DMS53 treated with DMSO at 0.1 percent for 48 hours (cell line): ENCODE results near the gene ZNF574.
"Not testable (repeated sequence)": the region's sequence is repeated elsewhere in the genome, so short reads cannot be mapped to it uniquely, and the experiment has no call there.

ENCODE experiments used
- DNase-seq: peaks from one replicate; lab custom pipeline; 2025; ENCODE audit not compliant: unreplicated experiment; lab: John Stamatoyannopoulos, UW

ZNF574 gene

DNA sequence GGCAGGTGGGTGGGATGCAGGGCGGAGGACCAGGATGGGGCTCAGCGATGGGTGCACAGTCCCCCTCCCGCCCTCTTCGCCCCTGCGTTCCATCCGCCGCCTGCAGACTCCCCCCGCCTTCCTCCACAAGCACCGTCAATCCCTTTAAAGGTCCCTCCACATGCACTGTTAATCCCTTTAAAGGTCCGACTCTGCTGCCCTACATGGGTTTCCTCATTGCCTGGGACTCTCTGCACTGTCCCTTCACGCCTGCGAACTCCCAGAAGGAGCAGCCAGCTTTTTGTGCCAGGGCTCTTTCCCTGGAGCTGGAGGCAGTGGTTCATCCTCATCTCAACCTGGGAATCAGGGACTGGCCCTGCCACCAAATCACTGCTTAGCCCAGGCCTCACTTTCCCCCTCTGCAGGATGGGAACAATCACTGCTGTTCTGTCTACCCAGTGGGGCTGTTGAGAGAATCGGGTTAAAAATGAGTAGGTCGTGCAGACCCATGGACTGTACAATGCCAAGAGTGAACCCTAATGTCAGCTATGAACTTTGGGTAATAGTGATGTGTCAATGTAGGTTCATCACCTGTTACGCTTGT lies 20.4 kb downstream of the ZNF574 start:
- no peak for DNase-seq

DNA sequence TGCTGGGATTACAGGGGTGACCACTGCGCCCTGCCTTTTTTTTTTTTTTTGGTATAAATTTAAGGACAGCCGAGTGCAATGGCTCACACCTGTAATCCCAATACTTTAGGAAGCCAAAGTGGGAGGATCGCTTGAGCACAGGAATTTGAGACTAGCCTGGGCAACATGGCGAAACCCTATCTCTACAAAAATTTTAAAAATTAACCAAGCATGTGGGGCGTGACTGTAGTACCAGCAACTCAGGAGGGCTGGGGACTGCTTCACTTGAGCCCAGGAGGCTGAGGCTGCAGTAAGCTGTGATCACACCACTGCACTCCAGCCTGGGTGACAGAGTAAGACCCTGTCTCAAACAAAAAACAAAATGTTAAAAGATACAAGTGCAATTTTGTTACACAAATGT lies 21.5 kb downstream of the ZNF574 start:
- no peak for DNase-seq

DNA sequence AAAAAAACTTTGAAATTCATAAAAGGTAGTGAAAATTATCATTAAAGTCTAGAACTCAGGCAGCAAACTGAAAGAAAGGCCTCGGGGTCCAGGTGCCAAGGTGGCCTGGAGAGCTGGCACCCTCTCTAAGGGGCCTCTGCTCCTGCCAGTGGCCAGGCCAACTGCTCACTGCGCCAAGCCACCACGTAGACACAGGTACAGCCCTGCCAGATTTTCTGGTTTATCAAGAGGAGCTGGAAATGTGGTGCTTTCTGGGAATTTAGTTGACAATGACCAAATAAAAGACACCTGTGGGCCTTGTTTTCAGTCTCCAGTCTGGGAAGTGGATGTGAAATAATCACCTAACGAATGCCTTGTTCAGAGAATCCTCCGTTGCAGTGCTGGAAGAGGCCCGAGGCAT lies 22.8 kb downstream of the ZNF574 start:
- DNase-seq = no peak

DNA sequence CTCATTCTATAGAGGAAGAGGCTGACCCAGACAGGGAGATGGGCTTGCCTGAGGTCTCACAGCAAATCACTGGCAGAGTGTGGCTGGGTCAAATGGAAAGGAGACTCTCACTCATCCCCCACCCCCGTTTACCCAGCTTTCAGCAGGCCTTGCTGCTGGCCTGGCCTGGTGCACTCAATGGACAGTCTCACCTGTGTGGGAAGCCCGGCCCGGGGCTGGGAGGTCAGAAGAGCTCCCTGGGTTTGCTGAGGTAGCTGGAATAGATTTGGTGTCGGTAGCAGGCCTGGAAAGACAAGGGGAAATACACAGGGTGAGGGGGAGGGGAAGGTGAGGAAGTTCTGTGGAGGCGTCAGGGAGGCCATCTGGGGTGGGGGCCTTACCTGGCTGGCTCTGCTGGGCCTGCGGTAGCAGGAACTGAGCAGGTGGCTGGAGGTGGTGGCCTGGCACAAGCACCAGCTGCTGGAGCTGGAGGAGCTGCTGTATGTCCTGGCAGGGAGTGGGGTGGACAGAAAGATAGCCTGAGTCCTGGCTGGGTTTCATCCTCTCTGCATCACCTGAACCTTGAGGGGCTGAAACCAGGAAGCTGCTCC lies 23.5 kb downstream of the ZNF574 start:
- DNase-seq = no peak

DNA sequence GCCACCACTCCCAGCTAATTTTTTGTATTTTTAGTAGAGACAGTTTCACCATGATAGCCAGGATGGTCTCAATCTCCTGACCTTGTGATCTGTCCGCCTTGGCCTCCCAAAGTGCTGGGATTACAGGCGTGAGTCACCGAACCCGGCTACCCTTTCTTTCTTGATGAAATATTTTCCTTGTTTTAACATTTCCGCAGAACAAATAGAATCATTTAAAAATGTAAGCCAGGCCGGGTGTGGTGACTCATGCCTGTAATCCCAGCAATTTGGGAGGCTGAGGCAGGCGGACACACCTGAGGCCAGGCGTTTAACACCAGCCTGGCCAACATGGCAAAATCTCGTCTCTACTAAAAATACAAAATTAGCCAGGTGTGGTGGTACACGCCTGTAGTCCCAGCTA lies 24.3 kb downstream of the ZNF574 start:
- DNase-seq = not testable (repeated sequence)

DNA sequence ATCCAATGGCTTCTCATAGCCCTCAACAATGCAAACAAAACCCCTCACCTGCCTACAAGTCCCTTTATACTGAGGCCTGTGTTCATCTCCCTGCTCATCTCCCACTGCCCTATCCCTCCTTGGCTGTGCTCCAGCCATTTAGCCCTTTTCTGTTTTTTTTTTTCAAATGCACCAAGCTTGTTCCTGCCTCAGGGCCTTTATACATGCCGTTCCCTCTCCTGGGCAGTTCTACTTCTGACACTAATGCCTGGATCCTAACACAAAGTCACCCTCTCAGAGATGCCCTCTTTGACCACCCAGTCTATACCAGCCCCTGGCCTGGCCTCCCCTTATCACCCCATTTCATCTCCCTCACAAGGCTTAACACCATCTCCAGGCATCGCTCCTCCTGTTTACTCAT lies 26.9 kb downstream of the ZNF574 start:
- DNase-seq = no peak

DNA sequence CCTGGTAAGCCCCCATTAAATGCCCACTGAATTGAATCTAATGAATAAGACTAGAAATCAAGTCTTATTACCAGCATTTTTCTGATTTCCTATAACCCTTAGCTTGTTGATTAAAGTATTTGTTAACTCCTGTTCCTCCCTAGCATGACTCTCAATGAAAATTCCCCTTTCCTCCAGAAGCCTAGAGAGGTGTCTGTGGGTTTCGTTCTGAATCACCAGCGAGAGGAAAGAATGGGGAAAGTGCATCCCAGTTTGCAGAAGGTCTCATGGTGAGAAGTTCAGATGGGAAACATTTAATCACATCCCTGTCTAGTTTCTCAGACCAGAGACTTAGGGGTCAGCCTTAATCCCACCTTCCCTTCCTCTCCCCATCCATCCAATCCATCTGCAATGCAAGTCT lies 29.4 kb downstream of the ZNF574 start:
- DNase-seq = no peak

DNA sequence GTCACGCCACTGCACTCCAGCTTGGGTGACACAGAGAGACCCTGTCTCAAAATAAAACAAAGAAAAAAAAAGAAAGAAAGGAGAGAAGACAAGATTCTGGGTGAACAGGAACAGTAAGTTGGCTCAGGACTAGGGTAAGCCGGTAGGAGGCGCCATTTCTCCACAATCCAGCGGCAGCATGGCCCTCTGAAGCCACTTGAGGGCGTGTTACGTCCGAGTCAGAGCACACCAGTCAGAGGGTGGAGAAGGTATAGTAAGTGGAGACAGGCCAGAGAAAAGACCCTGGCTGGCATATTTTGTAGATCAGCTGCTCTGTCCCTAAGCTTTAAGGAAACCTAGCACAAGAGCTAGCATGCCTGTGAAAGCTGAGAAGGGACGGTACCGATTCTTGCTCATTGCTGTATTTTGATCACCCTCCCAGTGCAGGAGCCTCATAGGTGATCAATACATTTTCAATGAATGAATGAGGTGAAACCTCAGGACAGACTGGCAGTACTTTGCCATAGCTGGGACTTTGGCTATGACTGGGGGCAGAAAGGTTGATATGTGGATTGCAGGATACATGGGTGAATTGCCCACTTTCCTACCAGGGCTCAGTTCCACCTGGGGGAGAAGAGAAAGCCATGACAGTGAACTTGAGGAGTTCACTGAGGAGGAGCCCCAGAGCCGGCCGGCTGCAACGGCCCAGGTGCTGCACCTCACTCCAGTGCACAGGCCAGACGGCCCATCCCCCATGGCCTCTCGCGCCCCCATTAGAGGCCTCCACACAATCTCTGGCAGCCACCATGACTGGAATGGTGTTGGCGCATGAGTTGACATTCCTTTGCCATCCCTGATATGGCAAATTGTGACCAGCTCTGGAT lies 32.8 kb downstream of the ZNF574 start:
- peak; percentile 75 for DNase-seq

DNA sequence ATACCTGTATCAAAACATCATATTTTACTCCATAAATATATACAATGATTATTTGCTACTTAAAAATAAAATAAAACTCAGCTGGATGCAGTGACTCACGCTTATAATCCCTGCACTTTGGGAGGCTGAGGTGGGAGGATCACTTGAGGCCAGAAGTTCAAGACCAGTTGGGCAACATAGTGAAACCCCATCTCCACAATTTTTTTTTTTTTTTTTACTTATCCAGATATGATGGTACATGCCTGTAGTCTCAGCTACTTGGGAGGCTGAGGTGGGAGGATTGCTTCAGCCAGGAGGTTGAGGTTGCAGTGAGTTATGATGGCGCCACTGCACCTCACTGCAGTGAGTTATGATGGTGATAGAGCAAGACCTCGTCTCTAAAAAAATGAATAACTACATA lies 33.9 kb downstream of the ZNF574 start:
- no peak for DNase-seq

DNA sequence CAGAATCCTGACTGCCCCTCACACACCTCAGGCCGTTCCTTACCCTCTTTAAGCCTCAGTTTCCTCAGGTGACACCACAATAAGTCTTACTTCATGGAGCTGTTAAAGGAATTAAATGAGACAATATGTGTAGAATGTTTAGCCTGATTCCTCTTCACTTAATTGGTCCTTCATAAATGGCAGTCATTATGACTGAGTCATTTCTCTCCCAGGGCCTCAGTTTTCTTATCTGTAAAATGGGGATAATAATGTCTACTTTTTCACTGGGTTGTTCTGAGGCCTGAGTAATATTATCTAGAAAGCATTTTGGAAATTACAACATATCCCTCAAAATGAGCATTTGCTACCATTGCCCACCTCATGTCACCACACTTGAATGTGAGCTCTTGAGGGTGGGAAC lies 34.7 kb downstream of the ZNF574 start:
- no peak for DNase-seq

DNA sequence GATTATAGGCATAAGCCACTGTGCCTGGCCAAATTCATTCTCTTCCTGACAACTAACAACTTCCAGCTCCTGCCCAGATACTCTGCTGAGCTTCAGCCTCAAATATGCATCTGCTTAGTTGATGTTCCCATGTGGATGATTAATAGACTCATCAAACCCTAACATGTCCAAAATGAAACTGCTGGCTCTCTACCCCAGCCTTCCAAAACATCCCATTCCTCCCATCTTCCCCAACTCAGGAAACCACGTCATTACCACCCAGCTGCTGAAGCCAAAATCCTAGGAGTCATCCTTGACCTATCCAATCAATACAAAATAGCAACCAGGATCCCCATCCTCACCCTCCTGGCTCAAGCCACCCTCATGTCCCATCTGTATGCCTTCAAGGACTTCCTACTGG lies 35.4 kb downstream of the ZNF574 start:
- no peak for DNase-seq

DNA sequence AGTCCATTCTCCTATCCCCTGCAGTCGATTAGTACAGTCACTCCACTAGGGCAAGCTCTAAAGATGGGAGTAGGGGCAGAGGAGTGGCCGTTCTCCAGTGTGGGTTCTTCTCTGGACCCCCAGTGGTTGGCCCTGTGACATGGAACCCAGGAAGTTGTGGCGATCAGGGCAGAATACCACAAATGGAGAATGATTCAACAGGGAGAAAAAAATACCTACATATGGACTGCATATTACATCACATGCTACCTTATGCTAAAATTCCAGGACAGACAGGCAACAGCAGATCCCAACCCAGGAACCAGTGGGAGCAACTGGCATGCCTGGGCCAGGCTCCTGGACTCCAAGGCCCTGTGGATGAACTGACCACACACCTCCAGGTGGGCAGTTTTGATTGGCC lies 35.8 kb downstream of the ZNF574 start:
- no peak for DNase-seq

DNA sequence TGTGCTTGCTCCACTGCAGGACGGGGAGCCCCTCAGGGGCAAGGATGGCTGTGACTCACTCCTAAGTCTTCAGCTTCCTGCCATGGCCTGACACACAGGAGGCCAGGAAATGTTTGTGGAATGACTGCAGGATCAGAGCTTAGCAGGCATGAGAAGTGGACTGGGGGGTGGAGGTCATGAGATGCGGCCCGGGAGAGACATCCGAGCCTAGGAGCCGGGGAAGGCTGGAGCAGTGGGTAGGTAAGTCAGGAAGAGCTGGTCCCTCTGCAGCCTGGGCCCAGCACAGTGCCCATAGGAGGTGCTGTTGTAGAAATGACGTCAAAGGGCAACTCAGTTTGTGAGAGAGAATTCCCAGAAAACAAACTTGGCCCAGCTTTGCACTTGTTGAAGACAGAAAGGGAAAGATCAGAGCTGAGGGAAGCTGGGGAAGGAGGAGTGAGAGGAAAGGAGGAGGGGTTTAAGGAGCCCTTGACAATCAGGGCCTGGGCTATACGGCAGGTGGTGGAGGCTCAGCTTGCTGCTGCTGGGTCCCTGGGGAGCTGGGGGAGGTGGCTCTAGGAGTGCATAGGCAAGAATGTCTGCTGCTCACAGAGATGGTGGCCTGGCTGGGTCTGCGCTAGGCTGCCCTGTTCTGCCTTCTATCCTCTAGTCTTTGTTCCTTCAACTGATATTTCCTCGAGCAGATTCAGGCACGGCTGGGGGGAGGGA lies 37.8 kb downstream of the ZNF574 start:
- peak; percentile 45 for DNase-seq

DNA sequence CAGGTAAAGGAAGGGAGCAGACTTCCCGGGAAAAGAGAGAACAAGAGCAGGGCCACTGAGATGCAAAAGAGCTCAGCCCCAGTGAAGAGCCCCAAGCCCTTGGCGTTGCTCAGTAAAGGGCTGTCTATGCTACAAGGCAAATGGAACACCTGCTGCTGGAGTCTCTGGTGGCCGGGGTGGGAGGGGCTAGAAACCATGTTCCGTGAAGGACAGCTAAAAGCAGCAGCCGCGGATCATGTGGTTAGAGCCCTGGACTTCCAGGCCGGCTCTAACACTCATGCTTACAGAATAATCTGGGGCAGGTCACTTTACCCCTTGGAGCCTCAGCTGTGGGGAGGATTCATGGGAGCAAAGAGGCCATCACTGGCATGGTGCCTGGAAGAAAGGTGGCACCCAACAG lies 38.4 kb downstream of the ZNF574 start:
- DNase-seq = peak; percentile 83

DNA sequence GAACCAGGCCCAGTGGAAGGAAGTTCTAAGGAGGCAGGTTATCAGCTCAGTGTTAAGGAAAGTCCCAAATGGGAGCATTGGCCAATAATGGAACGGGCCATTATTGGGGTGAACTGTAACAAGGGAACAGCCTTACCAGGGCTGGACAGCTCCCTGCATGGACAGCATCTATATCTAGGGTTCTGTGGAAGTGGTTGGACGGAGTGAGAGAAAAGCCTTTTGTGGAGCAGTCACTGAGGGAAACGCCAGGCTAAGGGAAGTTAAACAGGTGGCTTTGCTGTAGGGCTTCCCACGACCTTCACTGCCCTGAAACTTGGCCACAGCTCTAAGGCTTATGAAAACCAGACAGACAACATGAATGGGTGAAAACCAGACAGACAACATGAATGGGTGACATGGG lies 39.3 kb downstream of the ZNF574 start:
- DNase-seq = no peak

DNA sequence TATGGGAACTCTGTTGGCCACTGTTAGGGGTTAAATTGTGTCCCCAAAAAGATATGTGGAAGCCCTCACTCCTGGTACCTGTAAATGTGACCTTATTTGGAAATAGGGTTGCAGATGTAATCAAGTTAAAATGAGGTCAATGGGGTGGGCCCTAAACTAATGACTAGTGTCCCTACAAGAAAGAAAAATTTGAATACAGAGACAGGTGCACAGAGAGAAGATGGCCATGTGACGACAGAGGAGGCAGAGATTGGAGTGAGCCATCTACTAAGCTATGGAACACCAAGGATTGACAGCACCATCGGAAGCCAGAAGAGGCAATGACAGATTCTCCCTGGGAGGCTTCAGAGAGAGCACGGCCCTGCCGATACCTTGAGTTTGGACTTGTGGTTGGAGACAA lies 39.7 kb downstream of the ZNF574 start:
- DNase-seq = no peak

DNA sequence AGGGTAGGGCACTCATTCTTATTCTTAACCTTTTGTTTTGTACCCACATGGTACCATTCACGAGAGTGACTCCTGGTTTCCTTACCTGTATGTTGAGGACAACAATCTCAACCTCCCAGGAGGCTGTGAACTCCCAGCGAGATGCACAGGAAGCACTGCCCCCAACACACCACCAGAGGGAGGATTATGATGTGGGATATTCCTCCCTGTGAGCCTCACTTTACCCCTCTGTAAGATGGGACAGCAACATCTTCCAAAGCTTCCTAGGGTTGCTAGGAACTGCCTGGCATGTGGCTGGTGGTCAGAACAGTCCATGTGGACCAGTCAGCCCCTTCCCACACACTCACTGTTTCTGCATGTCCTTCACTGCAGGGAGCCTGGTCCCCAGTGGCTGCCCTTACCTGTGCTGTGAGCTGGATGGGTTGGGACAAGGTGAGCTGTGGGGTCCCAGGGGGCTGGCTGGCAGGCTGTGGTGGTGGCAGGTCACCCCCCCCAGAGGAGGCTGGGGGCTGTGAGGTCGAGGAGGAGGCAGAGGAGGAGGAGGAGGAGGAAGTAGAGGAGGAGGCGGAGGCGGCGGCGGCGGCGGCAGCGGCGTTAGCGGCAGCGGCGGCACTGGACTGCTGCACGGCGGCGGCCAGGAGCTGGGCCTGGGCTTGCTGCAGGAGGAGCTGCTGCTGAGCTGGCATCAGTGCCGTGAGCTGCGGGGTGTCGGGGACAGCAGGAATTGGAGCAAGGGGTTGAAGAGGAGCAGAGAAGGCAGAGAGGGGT lies 40.5 kb downstream of the ZNF574 start:
- no peak for DNase-seq

DNA sequence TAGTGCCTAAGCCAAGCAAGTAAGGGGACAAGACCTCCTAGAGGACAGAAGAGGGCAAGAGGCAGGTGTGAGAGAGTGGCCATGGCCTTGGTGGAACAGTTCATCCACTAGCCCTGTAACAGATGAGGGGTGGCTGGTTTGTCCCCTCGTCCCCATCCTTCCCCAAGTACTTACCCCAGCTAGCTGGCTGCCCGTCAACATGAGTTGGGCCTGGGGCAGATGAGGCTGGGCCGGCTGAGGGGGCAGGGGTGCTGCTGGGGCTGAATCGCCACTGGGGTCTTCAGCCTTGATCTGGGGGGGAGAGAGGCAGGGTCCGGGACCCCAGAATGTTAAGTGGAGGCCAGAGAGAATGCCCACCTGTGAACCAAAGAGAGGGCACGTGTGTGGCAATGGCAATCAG lies 41.1 kb downstream of the ZNF574 start:
- no peak for DNase-seq

DNA sequence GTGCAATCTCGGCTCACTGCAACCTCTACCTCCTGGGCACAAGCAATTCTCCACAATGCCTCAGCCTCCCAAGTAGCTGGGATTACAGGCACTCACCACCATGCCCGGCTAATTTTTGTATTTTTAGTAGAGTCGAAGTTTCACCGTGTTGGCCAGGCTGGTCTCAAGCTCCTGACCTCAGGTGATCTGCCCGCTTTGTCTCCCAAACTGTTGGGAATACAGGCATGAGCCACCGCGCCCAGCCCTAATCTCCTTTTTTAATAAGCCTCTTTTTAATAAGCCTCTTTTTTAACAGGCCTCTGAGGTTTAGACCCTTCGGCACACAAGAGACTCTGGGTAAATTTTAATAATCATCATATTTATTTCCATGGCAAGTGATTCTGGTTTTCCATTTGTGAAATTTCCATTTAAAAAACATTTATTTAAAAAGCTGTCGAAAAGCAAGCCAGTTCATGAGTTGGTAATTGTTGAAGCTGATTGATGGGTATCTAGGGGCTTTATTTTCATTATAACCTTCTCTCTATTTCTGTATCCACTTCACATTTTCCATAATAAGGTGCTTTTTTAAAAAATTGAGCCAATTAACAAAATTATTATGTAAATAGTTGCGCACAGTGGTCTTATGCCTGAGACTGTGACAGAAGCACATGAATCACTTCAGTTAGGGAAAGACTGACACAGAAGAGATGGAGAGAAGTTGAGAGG lies 44.5 kb downstream of the ZNF574 start:
- no peak for DNase-seq

DNA sequence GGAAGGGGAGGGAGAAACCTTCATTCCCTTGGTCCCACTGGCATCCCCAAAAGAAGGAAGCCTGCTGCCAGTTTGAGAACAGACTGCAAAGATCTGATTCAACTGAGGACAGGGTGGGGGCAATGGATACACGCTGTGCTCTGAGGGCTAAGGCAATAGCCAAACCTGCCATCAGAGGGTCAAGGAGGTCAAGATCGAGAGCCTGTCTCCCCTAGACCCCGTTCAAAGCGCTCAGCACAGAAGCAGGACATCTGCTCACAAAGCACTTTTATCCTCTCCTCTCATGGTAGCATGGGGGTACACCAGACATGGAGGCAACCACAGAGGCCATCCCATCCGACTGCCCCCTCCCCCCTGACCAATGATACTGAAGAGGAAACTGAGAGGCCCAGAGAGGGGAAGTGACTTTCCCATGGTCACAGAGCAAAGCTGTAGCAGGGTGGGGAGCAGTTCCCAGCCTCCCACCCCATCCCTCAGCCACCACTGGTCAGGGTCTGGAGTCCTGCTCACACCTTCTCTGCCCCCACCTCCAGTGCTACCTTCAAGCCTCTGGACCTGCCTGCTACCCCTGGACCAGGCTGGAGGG lies 45.2 kb downstream of the ZNF574 start:
- DNase-seq = no peak
